A549 (cell line): Measurements from ENCODE around the gene TEX11. TPM values are rescaled to one million over a fixed set of nuclear protein-coding genes. Genes with fewer than 3 reads are reported as not detected.
A peak's percentile ranks its signal among the peaks of the same experiment; 100 is the strongest.
"Not testable (repeated sequence)": the region's sequence is repeated elsewhere in the genome, so short reads cannot be mapped to it uniquely, and the experiment has no call there.

Source experiments
- ATAC-seq, 2 experiments: fragments of 200-7000 bp in 1 of 2; fragments of >200 bp in 1 of 2; cut with Nextera tagmentation in 1 of 2; cut with Tn5 transposase in 1 of 2; 3 replicates each; pipeline versions ENCODE4 v1.8.0 to v1.9.1; 2018 to 2020; ENCODE audit warnings: mild to moderate bottlenecking in 1 of 2, moderate library complexity in 1 of 2
- CTCF ChIA-PET: fragments of 300-600 bp; sonication (Branson Sonifier 250); formaldehyde crosslinking; extraction: SDS; loops from one replicate; lab custom pipeline; 2021; ENCODE audit warnings: antibody characterized with exemption, inconsistent platforms; lab: Yijun Ruan, JAX
- POLR2A ChIA-PET: fragments of 350-600 bp; formaldehyde crosslinking; extraction: SDS; loops from one replicate; lab custom pipeline; 2021; ENCODE audit warnings: antibody characterized with exemption, inconsistent platforms; lab: Yijun Ruan, JAX
- DNase-seq, 2 experiments: peaks; one replicate each; pipeline versions ENCODE4 v3.0.0 to v3.0.0-alpha.2; 2011 to 2016; ENCODE audit warnings: low read depth in 1 of 2, low spot score in 1 of 2
- FAIRE-seq: peaks from 2 replicates; lab custom pipeline; 2011; peaks lifted over from hg19 to GRCh38; lab: Jason Lieb, UNC
- H3K27ac ChIP-seq, 2 experiments: fragments of >200 bp; sonication (Bioruptor Twin); formaldehyde crosslinking; 3 replicates each; pipeline ENCODE4 v1.5.1; 2016 to 2017
- H3K4me1 ChIP-seq: fragments of >200 bp; sonication (Bioruptor Twin); formaldehyde crosslinking; 3 replicates; pipeline ENCODE4 v1.6.1; 2016
- H3K4me2 ChIP-seq: fragments of >200 bp; sonication (Bioruptor Twin); formaldehyde crosslinking; 3 replicates; pipeline ENCODE4 v1.6.1; 2016
- H3K4me3 ChIP-seq: fragments of >200 bp; sonication (Bioruptor Twin); formaldehyde crosslinking; 3 replicates; pipeline ENCODE4 v1.5.1; 2016
- H3K9me3 ChIP-seq: fragments of >200 bp; sonication (Bioruptor Twin); formaldehyde crosslinking; 3 replicates; pipeline ENCODE4 v1.6.1; 2016
- CHD2 ChIP-seq: fragments of 150-350 bp; IDR thresholded peaks from 2 replicates; pipeline ENCODE4 v1.6.1; 2014; ENCODE audit warnings: low read length; ENCODE audit not compliant: partially characterized antibody
- CHD4 ChIP-seq: fragments of 200-600 bp; sonication (generic); IDR thresholded peaks from 2 replicates; pipeline ENCODE4 v1.6.1; 2016; ENCODE audit warnings: antibody characterized with exemption, mild to moderate bottlenecking, borderline replicate concordance
- EHF ChIP-seq: fragments of 250-450 bp; sonication (Bioruptor Pico); IDR thresholded peaks from 2 replicates; pipeline ENCODE4 v1.5.0; 2020; ENCODE audit warnings: mild to moderate bottlenecking
- EHMT2 ChIP-seq: fragments of 200-600 bp; sonication (generic); IDR thresholded peaks from 2 replicates; pipeline ENCODE4 v1.6.1; 2016; ENCODE audit warnings: antibody characterized with exemption, low read depth, mild to moderate bottlenecking, moderate library complexity
- FOSL2 ChIP-seq, 2 experiments: fragments of 450-650 bp in 1 of 2; fragments of >200 bp in 1 of 2; sonication (Bioruptor Twin) in 1 of 2; formaldehyde crosslinking; IDR thresholded peaks; 2 replicates each; pipeline versions ENCODE4 v1.5.0 to v1.6.1; 2016 to 2020; ENCODE audit warnings: mild to moderate bottlenecking in 1 of 2, moderate library complexity in 1 of 2
- GATA3 ChIP-seq: IDR thresholded peaks from 2 replicates; pipeline ENCODE4 v1.6.1; 2012; ENCODE audit warnings: borderline replicate concordance
- HMGXB4 ChIP-seq: fragments of 250-450 bp; sonication (Bioruptor Pico); IDR thresholded peaks from 2 replicates; pipeline ENCODE4 v1.5.0; 2021; ENCODE audit warnings: mild to moderate bottlenecking, moderate library complexity, borderline replicate concordance
- MYC ChIP-seq: IDR thresholded peaks from 2 replicates; pipeline ENCODE4 v1.6.1; 2012; ENCODE audit warnings: mild to moderate bottlenecking, inconsistent platforms, low read length, improper control_type of control experiment, borderline replicate concordance
- RAD21 ChIP-seq, 2 experiments: fragments of >200 bp in 1 of 2; sonication (Bioruptor Twin) in 1 of 2; formaldehyde crosslinking in 1 of 2; IDR thresholded peaks in 1 of 2; conservative IDR thresholded peaks in 1 of 2; 2 replicates in 1 of 2; 3 replicates in 1 of 2; pipeline ENCODE4 v1.6.1; 2012 to 2018; ENCODE audit warnings: inconsistent platforms in 1 of 2
- RARB ChIP-seq: fragments of 250-450 bp; sonication (Bioruptor Pico); IDR thresholded peaks from 2 replicates; pipeline ENCODE4 v1.8.0; 2021; ENCODE audit warnings: mild to moderate bottlenecking, moderate library complexity
- SMC3 ChIP-seq: fragments of >200 bp; sonication (Bioruptor Twin); formaldehyde crosslinking; IDR thresholded peaks from 3 replicates; pipeline ENCODE4 v1.6.1; 2018; ENCODE audit warnings: inconsistent platforms
- ZC3H11A ChIP-seq: fragments of 450-650 bp; IDR thresholded peaks from 2 replicates; pipeline ENCODE4 v1.6.1; 2014; ENCODE audit warnings: antibody characterized with exemption, mild to moderate bottlenecking
- ZSCAN20 ChIP-seq: fragments of 250-450 bp; sonication (Bioruptor Pico); IDR thresholded peaks from 2 replicates; pipeline ENCODE4 v1.8.0; 2022; ENCODE audit warnings: mild to moderate bottlenecking, moderate library complexity
- WGBS: methylation state at CpG from one replicate; pipeline ENCODE4 v1.1.6; 2017; ENCODE audit errors: missing lambda C conversion rate; 5-methylcytosine and 5-hydroxymethylcytosine counted together
- polyA plus RNA-seq, 4 experiments: library from polyadenylated mRNA; depleted of rRNA in 3 of 4; stranded (reverse); fragments of >200 nt; fragmentation: RNase III in 1 of 4; extraction: RNeasy Plus Mini Kit Qiagen cat#74134 plus additional on column Dnase treatment in 1 of 4; gene quantifications; 2 replicates in 3 of 4; 3 replicates in 1 of 4; pipeline ENCODE4 v1.2.3, GENCODE V29; 2011 to 2017
- TF ChIP-seq, protein P1 (sequence below): fragments of >200 bp; sonication (Bioruptor Twin); formaldehyde crosslinking; IDR thresholded peaks from 3 replicates; pipeline ENCODE4 v1.6.1; 2016
- TF ChIP-seq, protein P2 (sequence below): fragments of 450-650 bp; IDR thresholded peaks from 2 replicates; pipeline ENCODE4 v1.6.1; 2014; ENCODE audit warnings: antibody characterized with exemption
- TF ChIP-seq, protein P3 (sequence below): IDR thresholded peaks from 2 replicates; pipeline ENCODE4 v1.6.1; 2012
- TF ChIP-seq, protein P4 (sequence below): fragments of 150-350 bp; IDR thresholded peaks from 2 replicates; pipeline ENCODE4 v1.6.1; 2014; ENCODE audit warnings: low read depth, mild to moderate bottlenecking, low read length
- TF ChIP-seq, protein P5 (sequence below): fragments of >200 bp; sonication (Bioruptor Twin); formaldehyde crosslinking; IDR thresholded peaks from 2 replicates; pipeline ENCODE4 v1.6.1; 2016

Gene TEX11
- polyA plus RNA-seq, 2 of the 4 experiments (the other 2 are of a cell fraction) = not detected

- POLR2A ChIA-PET = no interaction called here
- TF ChIP-seq CHD4 (no peak), SMC3 (no peak), EHF (CRISPR knock-in tag) (no peak), HMGXB4 (CRISPR knock-in tag) (no peak), GATA3 (no peak), RARB (CRISPR knock-in tag) (no peak), RAD21 (conservative IDR thresholded peaks at IDR 0.05 in 1 of 2, IDR thresholded peaks at IDR 0.05 in 1 of 2) (no peak), ZC3H11A (no peak), ZSCAN20 (CRISPR knock-in tag) (no peak), EHMT2 (no peak), CHD2 (no peak)
- TF ChIP-seq, protein P1, sequence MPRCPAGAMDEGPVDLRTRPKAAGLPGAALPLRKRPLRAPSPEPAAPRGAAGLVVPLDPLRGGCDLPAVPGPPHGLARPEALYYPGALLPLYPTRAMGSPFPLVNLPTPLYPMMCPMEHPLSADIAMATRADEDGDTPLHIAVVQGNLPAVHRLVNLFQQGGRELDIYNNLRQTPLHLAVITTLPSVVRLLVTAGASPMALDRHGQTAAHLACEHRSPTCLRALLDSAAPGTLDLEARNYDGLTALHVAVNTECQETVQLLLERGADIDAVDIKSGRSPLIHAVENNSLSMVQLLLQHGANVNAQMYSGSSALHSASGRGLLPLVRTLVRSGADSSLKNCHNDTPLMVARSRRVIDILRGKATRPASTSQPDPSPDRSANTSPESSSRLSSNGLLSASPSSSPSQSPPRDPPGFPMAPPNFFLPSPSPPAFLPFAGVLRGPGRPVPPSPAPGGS = no peak
- TF ChIP-seq, protein P2, sequence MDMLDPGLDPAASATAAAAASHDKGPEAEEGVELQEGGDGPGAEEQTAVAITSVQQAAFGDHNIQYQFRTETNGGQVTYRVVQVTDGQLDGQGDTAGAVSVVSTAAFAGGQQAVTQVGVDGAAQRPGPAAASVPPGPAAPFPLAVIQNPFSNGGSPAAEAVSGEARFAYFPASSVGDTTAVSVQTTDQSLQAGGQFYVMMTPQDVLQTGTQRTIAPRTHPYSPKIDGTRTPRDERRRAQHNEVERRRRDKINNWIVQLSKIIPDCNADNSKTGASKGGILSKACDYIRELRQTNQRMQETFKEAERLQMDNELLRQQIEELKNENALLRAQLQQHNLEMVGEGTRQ = no peak
- TF ChIP-seq, protein P3, sequence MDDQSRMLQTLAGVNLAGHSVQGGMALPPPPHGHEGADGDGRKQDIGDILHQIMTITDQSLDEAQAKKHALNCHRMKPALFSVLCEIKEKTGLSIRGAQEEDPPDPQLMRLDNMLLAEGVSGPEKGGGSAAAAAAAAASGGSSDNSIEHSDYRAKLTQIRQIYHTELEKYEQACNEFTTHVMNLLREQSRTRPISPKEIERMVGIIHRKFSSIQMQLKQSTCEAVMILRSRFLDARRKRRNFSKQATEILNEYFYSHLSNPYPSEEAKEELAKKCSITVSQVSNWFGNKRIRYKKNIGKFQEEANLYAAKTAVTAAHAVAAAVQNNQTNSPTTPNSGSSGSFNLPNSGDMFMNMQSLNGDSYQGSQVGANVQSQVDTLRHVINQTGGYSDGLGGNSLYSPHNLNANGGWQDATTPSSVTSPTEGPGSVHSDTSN = no peak
- TF ChIP-seq, protein P4, sequence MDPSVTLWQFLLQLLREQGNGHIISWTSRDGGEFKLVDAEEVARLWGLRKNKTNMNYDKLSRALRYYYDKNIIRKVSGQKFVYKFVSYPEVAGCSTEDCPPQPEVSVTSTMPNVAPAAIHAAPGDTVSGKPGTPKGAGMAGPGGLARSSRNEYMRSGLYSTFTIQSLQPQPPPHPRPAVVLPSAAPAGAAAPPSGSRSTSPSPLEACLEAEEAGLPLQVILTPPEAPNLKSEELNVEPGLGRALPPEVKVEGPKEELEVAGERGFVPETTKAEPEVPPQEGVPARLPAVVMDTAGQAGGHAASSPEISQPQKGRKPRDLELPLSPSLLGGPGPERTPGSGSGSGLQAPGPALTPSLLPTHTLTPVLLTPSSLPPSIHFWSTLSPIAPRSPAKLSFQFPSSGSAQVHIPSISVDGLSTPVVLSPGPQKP = no peak
- TF ChIP-seq, protein P5, sequence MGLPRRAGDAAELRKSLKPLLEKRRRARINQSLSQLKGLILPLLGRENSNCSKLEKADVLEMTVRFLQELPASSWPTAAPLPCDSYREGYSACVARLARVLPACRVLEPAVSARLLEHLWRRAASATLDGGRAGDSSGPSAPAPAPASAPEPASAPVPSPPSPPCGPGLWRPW = no peak
- Histone ChIP-seq H3K27ac (no peak overlapping the region), H3K4me3 (no peak overlapping the region), H3K4me2 (no peak overlapping the region), H3K9me3 (no peaks in the 10 kb centered on the region), H3K4me1 (no peaks in the 10 kb centered on the region)
- CTCF ChIA-PET = no interaction called here
- DNase-seq (no peak), FAIRE-seq (no peak), ATAC-seq (no peak)
- WGBS = 69% methylated on average over 1 of the region's 1 CpG
Observed at GRCh38 chrX:70605352-70605751, 303.2 kb downstream of the TEX11 start.

DNA sequence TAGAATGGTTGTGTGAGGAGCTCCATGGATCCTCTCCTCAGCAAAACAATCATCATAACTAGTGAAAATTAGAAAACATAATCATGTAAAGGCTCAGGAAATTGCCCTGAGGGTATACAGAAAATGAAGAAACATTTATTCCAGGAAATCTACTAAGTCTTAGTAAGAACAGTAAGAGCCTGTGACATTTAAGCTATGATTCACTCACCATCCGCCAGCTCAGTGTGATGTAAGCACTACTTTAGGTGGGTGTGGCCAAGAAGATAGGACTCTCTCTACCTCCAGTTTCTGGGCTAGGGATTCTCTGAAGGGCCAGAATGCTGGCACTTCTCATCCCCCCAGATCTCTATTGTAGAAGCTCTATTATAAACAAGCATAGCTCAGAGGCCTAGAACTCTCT, 316.4 kb downstream of the TEX11 start:
- H3K4me3 ChIP-seq = no peak overlapping the region
- peak overlapping the region; percentile 19 to 33; a peak in 1 of 6 replicates for H3K27ac ChIP-seq
- WGBS = 9% methylated on average over 1 of the region's 1 CpG
- peak; percentile 74 to 84; a peak in 4 of 6 replicates for ATAC-seq
- peak; percentile 14 to 55 for DNase-seq
- ChIA-PET POLR2A (no interaction called here), CTCF (interaction anchor here (0.5 to 0.7 kb wide), 2 partner anchors 15 to 875 kb away, joined by 3 read pairs; no protein-coding TSS in a partner anchor)
- H3K9me3 ChIP-seq = no peaks in the 10 kb centered on the region
- peak; percentile 68 for FAIRE-seq
- TF ChIP-seq FOSL2 (IDR thresholded peaks at IDR 0.05) = no peak
- 0 out of 2 replicates have a peak, but pooled peaks have one; percentile 11 for TF ChIP-seq FOSL2 (CRISPR knock-in tag; IDR thresholded peaks at IDR 0.05)
- no peak for TF ChIP-seq MYC
- H3K4me2 ChIP-seq = peak overlapping the region; percentile 48; the same call in 2 of the 3 replicates
- H3K4me1 ChIP-seq = peaks cover 9% of the 10 kb centered on the region; the same call in 1 of the 3 replicates

DNA sequence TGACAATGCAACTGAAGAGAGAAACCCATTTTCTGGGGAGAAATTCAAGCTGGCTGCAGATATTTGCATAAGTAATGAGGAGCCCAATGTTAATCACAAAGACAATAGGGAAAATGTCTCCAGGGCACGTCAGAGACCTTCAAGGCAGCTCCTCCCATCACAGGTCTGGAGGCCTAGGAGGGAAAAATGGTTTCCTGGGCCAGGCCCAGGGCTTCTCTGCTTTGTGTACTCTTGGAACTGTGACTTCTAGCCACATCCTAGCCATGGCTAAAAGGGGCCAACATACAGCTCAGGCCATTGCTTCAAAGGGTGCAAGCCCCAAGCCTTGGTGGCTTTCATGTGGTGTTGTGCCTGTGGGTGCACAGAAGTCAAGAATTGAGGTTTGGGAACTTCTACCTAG, 321.4 kb downstream of the TEX11 start:
- H3K27ac ChIP-seq, FAIRE-seq, H3K4me3 ChIP-seq, CTCF ChIA-PET, ATAC-seq, H3K9me3 ChIP-seq, H3K4me1 ChIP-seq, DNase-seq, POLR2A ChIA-PET, H3K4me2 ChIP-seq: not testable (repeated sequence)
- 0% methylated on average over 1 of the region's 1 CpG for WGBS
